Measurements from ENCODE around the gene RPL18A. TPM values are rescaled to one million over a fixed set of nuclear protein-coding genes. Genes with fewer than 3 reads are reported as not detected.

The RPL18A gene
- 1,057 and 1,473 TPM in 2 replicates for total RNA-seq

GRCh38 chr19:17859533-17860330 is at the start of gene RPL18A:
TSS of gene RPL18A (plus strand) at chr19:17859910. CDS start at chr19:17859957, 47 bp downstream.

GRCh38 chr19:17821190-17821589 is 38.5 kb upstream of the RPL18A start, which contains the start of gene INSL3:
TSS of gene INSL3 (minus strand) at chr19:17821519. CDS start at chr19:17821506, 13 bp downstream.

DNA sequence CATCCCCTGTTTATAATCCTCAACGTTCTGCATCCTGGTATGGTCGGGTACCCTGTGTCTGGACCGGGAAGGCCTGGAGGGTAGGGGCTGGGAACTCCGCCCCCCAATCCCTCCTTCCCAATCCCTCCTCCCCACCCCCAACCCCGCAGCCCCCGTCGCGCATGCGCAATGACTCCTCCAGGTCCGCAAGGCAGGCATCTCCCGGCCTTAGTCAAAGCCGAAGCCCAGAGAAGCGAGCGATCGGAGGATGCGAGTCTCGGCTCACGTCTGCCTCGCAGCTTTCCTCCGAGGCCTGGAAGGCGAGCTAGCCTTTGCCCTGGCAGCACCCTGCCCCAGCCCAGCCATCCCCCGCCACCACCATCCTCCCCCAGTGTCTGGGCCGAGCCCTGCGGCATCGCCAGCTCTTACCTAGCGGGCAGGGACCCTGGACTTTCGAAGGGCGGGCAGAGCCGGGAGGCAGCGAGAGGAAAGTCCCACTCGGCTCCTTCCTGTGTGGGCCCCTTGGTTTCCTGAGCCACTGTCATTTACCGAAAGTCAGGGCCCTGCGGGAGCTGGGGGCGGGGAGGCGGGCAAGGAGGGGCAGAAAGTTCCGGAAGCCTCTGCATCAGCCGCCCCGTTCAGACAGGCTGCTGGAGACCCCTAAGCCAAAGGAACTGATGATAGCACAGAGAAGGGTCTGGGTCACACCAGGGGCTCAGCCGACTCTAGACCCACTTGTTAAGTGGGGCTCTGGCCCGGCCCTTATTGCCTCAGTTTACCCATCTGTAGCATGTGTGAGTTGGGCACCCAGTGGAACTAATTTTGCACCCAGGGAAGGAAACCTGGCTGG is 12.0 kb upstream of the RPL18A start, which contains the start of gene JAK3:
JAK3 (minus strand) TSS at position 445 of the 829 bp plus-strand sequence. CDS start 3,565 bp downstream, outside the sequence.

DNA sequence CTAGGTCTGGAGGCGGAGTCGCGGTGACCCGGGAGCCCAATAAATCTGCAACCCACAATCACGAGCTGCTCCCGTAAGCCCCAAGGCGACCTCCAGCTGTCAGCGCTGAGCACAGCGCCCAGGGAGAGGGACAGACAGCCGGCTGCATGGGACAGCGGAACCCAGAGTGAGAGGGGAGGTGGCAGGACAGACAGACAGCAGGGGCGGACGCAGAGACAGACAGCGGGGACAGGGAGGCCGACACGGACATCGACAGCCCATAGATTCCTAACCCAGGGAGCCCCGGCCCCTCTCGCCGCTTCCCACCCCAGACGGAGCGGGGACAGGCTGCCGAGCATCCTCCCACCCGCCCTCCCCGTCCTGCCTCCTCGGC is 12.2 kb downstream of the RPL18A start, which contains the start of gene SLC5A5:
SLC5A5 (plus strand) TSS at position 68 of the 373 bp plus-strand sequence. CDS start 375 bp downstream, outside the sequence.

Other genes starting within 250 kb of the RPL18A start
- under 0.01 and 0.50 TPM in 2 replicates for gene UNC13A, start 171.6 kb upstream of the RPL18A start, total RNA-seq
- gene MAP1S, start 140.4 kb upstream of the RPL18A start, total RNA-seq, result 24.9 and 35.2 TPM in 2 replicates
- gene FCHO1, start 108.4 kb upstream of the RPL18A start, total RNA-seq, result 0.29 and 0.83 TPM in 2 replicates
- not detected in 2 replicates for gene B3GNT3, start 64.8 kb upstream of the RPL18A start, total RNA-seq
- not detected in 2 replicates for gene INSL3, start 38.4 kb upstream of the RPL18A start, total RNA-seq
- 0.58 and 2.6 TPM in 2 replicates for gene JAK3, start 11.9 kb upstream of the RPL18A start, total RNA-seq
- gene SLC5A5, start 12.0 kb downstream of the RPL18A start, total RNA-seq, result 0.33 TPM in 1 of 2 replicates, not detected in the other
- gene CCDC124, start 73.1 kb downstream of the RPL18A start, total RNA-seq, result 35.4 and 44.2 TPM in 2 replicates
- 0.15 and 0.50 TPM in 2 replicates for gene KCNN1, start 107.2 kb downstream of the RPL18A start, total RNA-seq
- gene ARRDC2, start 148.3 kb downstream of the RPL18A start, total RNA-seq, result 7.1 and 7.3 TPM in 2 replicates
- gene IL12RB1, start 227.0 kb downstream of the RPL18A start, total RNA-seq, result 0.15 and 0.33 TPM in 2 replicates
- 3.8 and 6.0 TPM in 2 replicates for gene MAST3, start 237.9 kb downstream of the RPL18A start, total RNA-seq

Measured in smooth muscle cell of trachea (primary cell).